Activated CD4-positive, alpha-beta T cell treated with anti-CD3 and anti-CD28 coated beads, Interleukin-2, amount 50 U/mL, for 1 hour (primary cell): ENCODE data around the gene CDON.
"Not testable (repeated sequence)": the region's sequence is repeated elsewhere in the genome, so short reads cannot be mapped to it uniquely, and the experiment has no call there.

Source experiments
- DNase-seq: peaks from one replicate; pipeline ENCODE4 v3.0.0-alpha.2; 2020

CDON gene

GRCh38 chr11:126046570-126047195 is 16.0 kb downstream of the CDON start:
- DNase-seq = no peak

DNA sequence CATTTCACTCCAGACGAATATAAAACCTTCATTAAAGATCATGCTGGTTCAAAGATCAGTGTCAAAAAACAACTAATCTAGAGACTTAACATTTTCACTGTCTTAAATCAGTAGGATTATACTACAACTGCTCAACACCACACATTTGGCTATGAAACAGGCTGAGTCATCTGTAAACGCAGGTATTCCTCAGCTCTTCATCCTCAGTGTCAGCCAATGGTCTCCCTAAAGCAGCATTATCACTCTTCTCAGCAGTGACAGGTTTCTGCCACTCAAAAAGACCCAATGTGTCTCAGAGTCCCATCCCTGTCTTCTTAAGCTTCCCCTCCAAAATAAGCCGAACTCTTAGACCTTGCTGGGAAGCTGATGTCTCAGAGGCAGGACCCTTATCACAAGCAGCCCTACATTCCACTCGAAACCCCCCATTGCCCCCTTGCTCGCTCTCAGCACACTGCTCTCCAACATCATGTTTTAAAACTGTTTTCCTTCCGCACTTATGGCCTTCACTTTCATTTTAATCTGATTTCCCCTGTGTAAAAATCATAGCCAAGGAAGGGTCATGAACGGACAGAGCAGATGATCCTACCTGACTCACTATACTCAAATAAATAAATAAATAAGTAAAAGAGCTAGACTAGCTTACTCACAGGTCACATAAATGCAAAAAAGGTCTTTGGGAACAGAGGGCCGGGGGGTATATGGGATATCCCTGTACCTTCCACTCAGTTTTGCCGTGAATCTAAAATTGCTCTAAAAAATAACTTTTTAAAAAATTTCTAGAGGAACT is 23.0 kb downstream of the CDON start:
- DNase-seq = no peak

- no peak for DNase-seq
Measured at GRCh38 chr11:126035718-126036117, 26.9 kb downstream of the CDON start.

DNA sequence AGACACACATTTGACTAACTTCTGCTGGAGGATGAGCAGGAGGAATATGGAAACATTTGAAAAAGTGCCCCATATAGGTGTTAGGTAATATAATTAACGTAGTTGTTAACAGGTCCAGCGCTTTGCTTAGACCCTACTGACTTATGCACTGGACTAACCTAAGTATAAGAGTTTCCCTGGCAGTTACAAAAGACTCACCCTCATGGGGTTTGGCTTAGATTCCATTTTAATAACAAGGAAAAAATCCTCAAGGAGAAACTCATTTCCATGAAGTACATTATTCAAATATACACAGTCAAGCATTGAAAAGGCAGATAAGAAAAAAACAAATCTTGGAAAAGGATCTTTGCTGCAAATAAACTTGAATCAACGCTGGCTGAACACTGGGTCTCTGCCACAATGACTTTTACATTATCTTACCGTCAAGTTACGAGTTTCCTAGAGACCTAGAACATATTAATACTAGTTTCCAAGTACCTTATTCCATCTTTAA is 27.7 kb downstream of the CDON start:
- DNase-seq = no peak

GRCh38 chr11:126034039-126034932 is 28.4 kb downstream of the CDON start:
- no peak for DNase-seq

- no peak for DNase-seq
Measured at GRCh38 chr11:126032375-126032774, 30.3 kb downstream of the CDON start.

GRCh38 chr11:126029805-126030204 is 32.9 kb downstream of the CDON start:
- DNase-seq = no peak

DNA sequence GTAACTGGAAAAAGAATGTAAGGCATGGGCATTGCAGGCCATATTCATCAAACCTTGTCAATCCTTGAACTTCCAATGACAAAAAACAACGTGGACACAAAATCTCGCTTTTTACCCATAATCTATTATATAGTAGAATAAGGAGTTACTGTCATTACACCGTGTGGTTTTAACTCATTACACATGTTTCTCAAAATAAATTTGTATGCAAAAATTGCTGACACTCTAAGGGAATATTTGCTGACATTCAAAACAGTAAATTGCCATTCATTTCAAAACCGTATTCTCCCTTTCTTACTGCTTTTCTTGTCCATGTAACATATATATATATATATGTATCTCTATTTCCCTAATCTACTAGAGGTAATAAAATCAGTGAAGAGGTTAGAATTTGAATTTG is 33.4 kb downstream of the CDON start:
- no peak for DNase-seq

- not testable (repeated sequence) for DNase-seq
Measured at GRCh38 chr11:126028534-126028933, 34.1 kb downstream of the CDON start.

- no peak for DNase-seq
Measured at GRCh38 chr11:126026579-126026978, 36.1 kb downstream of the CDON start.

- no peak for DNase-seq
Measured at GRCh38 chr11:126025822-126026221, 36.8 kb downstream of the CDON start.

DNA sequence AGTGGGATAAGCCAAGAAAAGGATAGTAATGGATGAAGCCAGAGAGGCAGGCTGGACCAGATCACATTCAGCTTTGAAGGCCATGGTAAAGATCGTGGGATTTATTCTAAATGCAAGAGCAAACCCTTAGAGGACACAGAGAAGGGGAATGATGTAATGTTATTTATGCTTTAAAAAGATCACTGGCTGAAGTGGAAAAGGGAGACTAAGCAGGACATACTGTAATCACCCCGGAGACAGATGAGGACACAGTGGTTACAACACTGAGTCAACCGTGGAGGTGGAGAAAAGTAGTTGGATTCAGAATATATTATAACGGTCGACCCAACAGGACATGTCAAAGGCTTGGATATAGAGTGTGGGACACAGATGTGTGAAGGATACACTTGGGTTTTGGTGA is 38.5 kb downstream of the CDON start:
- DNase-seq = no peak

- no peak for DNase-seq
Measured at GRCh38 chr11:126012852-126013251, 49.8 kb downstream of the CDON start.

GRCh38 chr11:126011754-126012153 is 50.9 kb downstream of the CDON start:
- DNase-seq = no peak

GRCh38 chr11:126011265-126011664 is 51.4 kb downstream of the CDON start:
- no peak for DNase-seq

DNA sequence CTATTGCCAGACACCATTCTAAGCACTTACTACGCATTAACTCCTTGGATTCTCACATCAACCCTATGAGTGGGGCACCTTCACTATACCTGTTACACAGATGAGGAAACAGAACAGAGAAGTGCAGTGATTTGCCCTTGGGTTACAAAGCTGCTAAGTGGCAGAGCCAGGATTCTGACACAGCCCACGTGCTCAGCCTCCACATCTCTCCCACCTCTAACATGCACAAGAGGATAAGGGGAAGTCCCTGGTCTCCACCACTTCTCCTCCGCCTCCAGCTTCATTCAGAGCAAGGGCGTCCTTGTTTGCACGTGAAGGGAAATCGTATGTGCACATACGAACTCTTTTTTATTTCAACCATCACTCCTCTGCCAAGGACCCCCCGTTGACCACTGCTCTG is 53.7 kb downstream of the CDON start:
- no peak for DNase-seq

- DNase-seq = no peak
Measured at GRCh38 chr11:126007238-126007637, 55.4 kb downstream of the CDON start.

- DNase-seq = no peak
Measured at GRCh38 chr11:126006068-126006467, 56.6 kb downstream of the CDON start.

DNA sequence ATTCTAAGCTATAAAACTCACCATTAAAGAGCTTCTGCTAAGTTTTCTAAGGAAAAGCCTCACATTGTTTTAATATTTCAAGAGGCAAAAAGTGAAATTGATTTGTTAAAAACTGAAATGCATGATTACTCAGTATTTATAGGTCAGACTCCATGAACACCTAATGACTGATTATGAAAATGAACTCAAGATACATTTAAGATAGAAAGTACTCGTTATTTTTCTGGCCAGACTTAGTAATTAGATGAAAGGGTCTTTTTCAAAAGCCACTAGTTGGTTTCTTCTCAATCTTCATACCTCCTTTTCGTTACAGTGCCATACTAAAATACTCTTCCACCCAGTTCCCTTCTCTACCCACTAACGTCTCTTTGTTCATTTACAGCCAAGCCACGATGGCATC is 60.5 kb downstream of the CDON start:
- no peak for DNase-seq

DNA sequence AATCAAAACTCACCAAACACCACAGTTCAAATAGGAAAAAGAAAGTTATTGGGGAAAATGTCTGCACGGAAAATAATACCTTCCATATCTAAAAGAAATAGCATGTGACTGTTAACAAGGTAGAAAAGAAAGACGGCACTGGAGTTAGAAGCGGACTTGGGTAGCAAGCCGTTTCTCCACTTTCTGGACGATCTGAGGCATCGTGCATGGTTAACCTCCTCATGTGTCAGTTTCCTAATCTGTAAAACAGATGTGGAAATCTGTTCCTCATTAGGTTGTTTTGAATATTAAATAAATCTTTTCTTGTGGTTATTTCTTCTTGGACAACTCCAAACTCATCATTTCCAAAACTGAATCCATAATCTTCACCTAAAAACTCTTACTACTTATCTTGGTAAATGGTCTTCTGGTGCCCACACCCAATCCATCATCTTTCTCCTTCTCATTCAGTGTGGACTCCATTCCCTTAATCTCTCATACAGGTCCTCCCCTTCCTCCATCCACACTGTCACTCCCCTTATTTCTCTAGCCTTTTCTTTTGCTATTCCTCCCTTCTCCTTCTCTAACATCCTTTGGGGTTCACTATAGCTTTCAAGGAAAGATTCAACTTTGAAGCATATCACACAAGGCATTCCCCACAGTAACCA is 63.3 kb downstream of the CDON start:
- no peak for DNase-seq

DNA sequence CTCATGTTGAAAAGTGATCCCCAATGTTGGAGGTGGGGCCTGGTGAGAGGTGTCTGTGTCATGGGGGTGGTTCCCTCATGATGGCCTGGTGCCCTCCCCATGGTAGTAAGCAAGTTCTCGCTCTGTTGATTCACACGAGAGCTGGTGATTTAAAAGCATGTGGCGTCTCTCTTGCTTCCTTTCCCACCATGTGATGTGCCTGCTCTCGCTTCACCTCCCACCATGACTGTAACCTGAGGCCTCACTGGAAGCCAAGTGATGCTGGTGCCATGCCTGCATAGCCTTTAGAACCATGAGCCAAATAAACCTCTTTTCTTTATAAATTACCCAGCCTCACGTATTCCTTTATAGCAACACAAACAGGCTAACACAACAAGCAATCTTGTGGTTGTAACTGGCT is 64.4 kb downstream of the CDON start:
- DNase-seq = no peak

- DNase-seq = no peak
Measured at GRCh38 chr11:125995313-125995712, 67.4 kb downstream of the CDON start.

GRCh38 chr11:125994509-125994908 is 68.2 kb downstream of the CDON start:
- no peak for DNase-seq
